Transverse colon (tissue), 4 donors: ENCODE data around the gene GDPD5. TPM values are rescaled to one million over a fixed set of nuclear protein-coding genes. Genes with fewer than 3 reads are reported as not detected.

Experiments used
- DNase-seq: peaks from one replicate; pipeline ENCODE4 v3.0.0-alpha.2; 2019
- H3K27ac ChIP-seq, 4 donors: fragments of 200-600 bp; sonication (generic); 2 replicates each; pipeline ENCODE4 v1.5.1; 2016 to 2018; ENCODE audit warnings: inconsistent platforms in 4 of 4
- H3K27me3 ChIP-seq: fragments of 200-600 bp; sonication (generic); 2 replicates; pipeline ENCODE4 v1.5.1; 2017; ENCODE audit warnings: inconsistent platforms
- H3K36me3 ChIP-seq, 4 donors: fragments of 200-600 bp; sonication (generic); 2 replicates each; pipeline ENCODE4 v1.5.1; 2017 to 2019; ENCODE audit warnings: inconsistent platforms in 4 of 4
- H3K4me1 ChIP-seq, 4 donors: fragments of 200-600 bp; sonication (generic); 2 replicates each; pipeline ENCODE4 v1.5.1; 2017 to 2020; ENCODE audit warnings: inconsistent platforms in 4 of 4
- H3K4me3 ChIP-seq, 4 donors: fragments of 200-600 bp; sonication (generic); 1 replicate in 1 of 4; 2 replicates in 3 of 4; pipeline versions ENCODE4 v1.5.1 to v1.6.1; 2017 to 2019; ENCODE audit warnings: inconsistent platforms in 4 of 4
- H3K9me3 ChIP-seq, 2 donors: fragments of 200-600 bp; sonication (generic); 2 replicates each; pipeline ENCODE4 v1.5.1; 2017 to 2019; ENCODE audit warnings: inconsistent platforms in 2 of 2
- EP300 ChIP-seq: sonication (generic); formaldehyde crosslinking; IDR thresholded peaks from one replicate; pipeline ENCODE4 v1.6.1; 2017; ENCODE audit warnings: antibody characterized with exemption, low read depth
- POLR2A ChIP-seq: fragments of 450-650 bp; IDR thresholded peaks from one replicate; pipeline ENCODE4 v1.6.1; 2016; ENCODE audit warnings: antibody characterized with exemption, mild to moderate bottlenecking, moderate library complexity
- POLR2AphosphoS5 ChIP-seq, 3 donors: sonication (generic); formaldehyde crosslinking; IDR thresholded peaks; one replicate each; pipeline ENCODE4 v1.6.1; 2016; ENCODE audit warnings: antibody characterized with exemption in 3 of 3
- WGBS, 2 donors: methylation state at CpG; one replicate each; pipeline ENCODE4 v1.1.5; 2018; ENCODE audit warnings: low coverage in 1 of 2; 5-methylcytosine and 5-hydroxymethylcytosine counted together
- in situ Hi-C, 4 donors: fragments of 200-750 bp; cut with MboI; loops; one replicate each; pipeline versions ENCODE4 v1.15.0 to v1.15.1; 2017; ENCODE audit warnings: low sequenced_read_pairs in 3 of 4, low pct_ligation_motif_present in 1 of 4, low pct_unique_long_range_greater_than_20kb in 1 of 4
- intact Hi-C: fragments of 100-400 bp; cut with DNase I; formaldehyde crosslinking; loops from one replicate; pipeline ENCODE4 v1.15.1; 2023; ENCODE audit warnings: low total_unique reads
- total RNA-seq, 4 donors: library from RNA; depleted of rRNA; stranded (reverse); fragments of >200 nt; gene quantifications; one replicate each; pipeline ENCODE4 v1.1.0, GENCODE V29; 2016
- TF ChIP-seq, protein P1 (sequence below), 5 experiments: fragments of 200-600 bp in 3 of 5; fragments of 450-650 bp in 2 of 5; sonication (generic) in 3 of 5; IDR thresholded peaks; 1 replicate in 2 of 5; 2 replicates in 3 of 5; pipeline ENCODE4 v1.5.1; 2016 to 2017; ENCODE audit warnings: antibody characterized with exemption in 5 of 5, inconsistent platforms in 3 of 5, mild to moderate bottlenecking in 2 of 5, moderate library complexity in 1 of 5

GDPD5 gene
- total RNA-seq, 4 donors from 2014 or later, result 3.7 to 10.1 (median 7.1) TPM; not detected in 1

GRCh38 chr11:75524665-75525432 lies 892 bp downstream of the GDPD5 start:
- intact Hi-C loops (no loop called here), in situ Hi-C loops (loop anchor here (25.0 kb wide), 2 partner anchors 88 to 238 kb away; partner anchors contain the start of gene KLHL35 (in 1 of the 4))
- TF ChIP-seq EP300 (no peak), POLR2A (no peak), POLR2AphosphoS5 (IDR thresholded peaks at IDR 0.05) (no peak)
- TF ChIP-seq, protein P1, sequence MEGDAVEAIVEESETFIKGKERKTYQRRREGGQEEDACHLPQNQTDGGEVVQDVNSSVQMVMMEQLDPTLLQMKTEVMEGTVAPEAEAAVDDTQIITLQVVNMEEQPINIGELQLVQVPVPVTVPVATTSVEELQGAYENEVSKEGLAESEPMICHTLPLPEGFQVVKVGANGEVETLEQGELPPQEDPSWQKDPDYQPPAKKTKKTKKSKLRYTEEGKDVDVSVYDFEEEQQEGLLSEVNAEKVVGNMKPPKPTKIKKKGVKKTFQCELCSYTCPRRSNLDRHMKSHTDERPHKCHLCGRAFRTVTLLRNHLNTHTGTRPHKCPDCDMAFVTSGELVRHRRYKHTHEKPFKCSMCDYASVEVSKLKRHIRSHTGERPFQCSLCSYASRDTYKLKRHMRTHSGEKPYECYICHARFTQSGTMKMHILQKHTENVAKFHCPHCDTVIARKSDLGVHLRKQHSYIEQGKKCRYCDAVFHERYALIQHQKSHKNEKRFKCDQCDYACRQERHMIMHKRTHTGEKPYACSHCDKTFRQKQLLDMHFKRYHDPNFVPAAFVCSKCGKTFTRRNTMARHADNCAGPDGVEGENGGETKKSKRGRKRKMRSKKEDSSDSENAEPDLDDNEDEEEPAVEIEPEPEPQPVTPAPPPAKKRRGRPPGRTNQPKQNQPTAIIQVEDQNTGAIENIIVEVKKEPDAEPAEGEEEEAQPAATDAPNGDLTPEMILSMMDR (IDR thresholded peaks at IDR 0.05), result no peak
- H3K27me3 ChIP-seq, result peaks cover 19% of the 10 kb centered on the region
- DNase-seq, result peak; percentile 33
- WGBS, 2 donors, result 8% methylated on average over 34 of the region's 51 CpGs; no CpG with 5 or more reads in 1 of the 2 donors
- H3K4me3 ChIP-seq, result peak overlapping the region; percentile 57 to 74 (median 68)
- no peaks in the 10 kb centered on the region for H3K9me3 ChIP-seq
- H3K27ac ChIP-seq, result peak overlapping the region in 3 of 4 donors; percentile 1 to 52 (median 38)
- H3K4me1 ChIP-seq, result peaks cover 12 to 18% (median 15%) of the 10 kb centered on the region in 4 donors
- H3K36me3 ChIP-seq, result no peaks in the 10 kb centered on the region

DNA sequence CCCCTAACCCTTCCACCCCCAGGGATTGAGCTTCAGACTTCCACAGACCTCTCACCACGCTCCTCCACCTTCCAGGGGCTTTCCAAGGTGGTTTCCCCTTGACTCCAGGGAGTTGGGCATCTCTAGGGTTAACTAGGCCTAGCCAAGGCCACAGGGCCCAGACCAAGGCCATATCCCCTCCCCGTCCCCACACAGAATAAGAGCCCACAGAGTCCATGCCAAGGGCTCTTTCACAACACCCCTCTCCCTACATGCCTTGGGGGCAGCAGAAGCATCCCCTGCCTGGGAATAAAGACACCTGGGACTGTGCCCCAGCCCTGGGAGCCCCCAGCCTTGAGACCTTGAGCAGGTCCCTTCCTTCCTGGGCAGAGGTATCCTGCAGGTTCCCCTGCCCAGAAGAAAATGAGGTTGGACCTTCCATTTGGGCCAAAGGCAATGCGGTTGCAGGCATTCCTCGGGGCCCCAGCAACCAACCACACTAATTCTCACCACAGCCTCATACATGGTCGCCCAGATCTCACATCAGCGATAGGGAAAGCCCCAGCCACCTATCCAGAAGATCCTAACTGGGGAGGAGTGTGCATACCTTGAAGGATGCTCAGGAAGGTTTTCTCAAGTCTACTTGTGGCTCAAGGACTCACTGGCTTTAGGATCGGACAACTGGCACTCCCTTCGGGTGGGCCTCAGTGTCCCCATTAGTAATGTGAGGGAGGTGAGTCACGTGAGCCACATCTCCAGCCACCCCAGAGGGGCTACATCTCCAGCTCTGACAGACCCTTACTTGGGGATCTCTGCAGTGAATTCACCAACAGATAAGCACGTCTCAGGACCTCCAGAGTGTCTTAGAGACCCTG lies 1.7 kb downstream of the GDPD5 start:
- no peak overlapping the region for H3K27ac ChIP-seq
- 80% methylated on average over 10 of the region's 10 CpGs; no CpG with 5 or more reads in 1 of the 2 donors for WGBS, 2 donors

GRCh38 chr11:75523189-75523588 lies 2.6 kb downstream of the GDPD5 start:
- Histone ChIP-seq H3K4me1 (peaks cover 12 to 18% (median 15%) of the 10 kb centered on the region in 4 donors), H3K9me3 (no peaks in the 10 kb centered on the region), H3K27me3 (peaks cover 19% of the 10 kb centered on the region), H3K4me3 (no peak overlapping the region), H3K36me3 (no peaks in the 10 kb centered on the region), H3K27ac (no peak overlapping the region)
- DNase-seq, result no peak
- in situ Hi-C loops (no loop called here), intact Hi-C loops (no loop called here)
- 80% methylated on average over 5 of the region's 5 CpGs; no CpG with 5 or more reads in 1 of the 2 donors for WGBS, 2 donors
- TF ChIP-seq POLR2A, result no peak
- TF ChIP-seq, protein P1 (IDR thresholded peaks at IDR 0.05), result no peak
- TF ChIP-seq POLR2AphosphoS5 (IDR thresholded peaks at IDR 0.05), result no peak
- TF ChIP-seq EP300, result no peak

More for the DNA sequence above, 1.7 kb downstream of the GDPD5 start:
- in situ Hi-C loops (no loop called here), intact Hi-C loops (no loop called here)
- Histone ChIP-seq H3K9me3 (no peaks in the 10 kb centered on the region), H3K4me1 (peaks cover 12 to 18% (median 15%) of the 10 kb centered on the region in 4 donors), H3K36me3 (no peaks in the 10 kb centered on the region), H3K27me3 (peaks cover 19% of the 10 kb centered on the region), H3K4me3 (no peak overlapping the region)
- DNase-seq, result no peak
- TF ChIP-seq POLR2A (no peak), POLR2AphosphoS5 (IDR thresholded peaks at IDR 0.05) (no peak), EP300 (no peak)
- TF ChIP-seq, protein P1 (IDR thresholded peaks at IDR 0.05), result no peak
